ENCODE data around the gene RHD.

DNA sequence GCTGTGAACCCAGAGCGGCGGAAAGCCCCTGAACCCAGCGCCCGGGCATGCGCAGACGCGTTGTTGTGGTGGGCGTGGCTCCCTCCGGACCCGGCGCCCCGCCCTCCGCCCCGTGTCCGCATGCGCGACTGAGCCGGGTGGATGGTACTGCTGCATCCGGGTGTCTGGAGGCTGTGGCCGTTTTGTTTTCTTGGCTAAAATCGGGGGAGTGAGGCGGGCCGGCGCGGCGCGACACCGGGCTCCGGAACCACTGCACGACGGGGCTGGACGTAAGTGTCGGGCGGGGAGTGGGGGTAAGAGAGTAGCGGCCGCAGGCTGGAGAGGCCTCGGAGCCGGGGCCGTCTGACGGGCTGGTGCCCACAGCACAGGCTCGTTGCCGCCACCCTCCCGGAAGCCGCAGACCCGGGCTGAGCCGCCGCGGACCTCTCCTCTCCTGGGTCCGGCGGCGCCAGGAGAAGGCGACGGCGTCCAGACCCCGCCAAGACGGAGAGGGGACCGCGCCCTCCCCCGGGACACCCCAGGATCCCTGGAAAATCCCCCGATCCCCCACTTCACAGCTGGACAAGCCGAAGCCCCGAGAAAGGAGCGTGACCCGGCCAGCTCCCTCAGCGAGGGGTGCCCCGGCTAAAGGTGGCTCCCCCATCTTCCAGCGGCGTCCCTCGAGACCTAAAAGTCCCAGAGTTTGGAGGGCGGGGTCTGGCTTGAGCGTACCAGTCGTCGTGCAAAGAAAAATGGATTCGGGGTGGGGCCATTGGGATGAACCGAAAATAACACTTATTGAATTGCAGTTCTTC is 66.1 kb downstream of the RHD start, which contains the start of gene TMEM50A:
- TF ChIP-seq YY1 (IDR thresholded peaks at IDR 0.05; ENCODE audit: insufficient read depth, insufficient read length) (no peak), ZNF274 (IDR thresholded peaks at IDR 0.05; ENCODE audit: low read depth, low read length) (no peak)
